PFSK-1 (cell line): ENCODE measurements around the gene GABPB2.

Experiments used
- POLR2AphosphoS5 ChIP-seq: IDR thresholded peaks from 2 replicates; pipeline ENCODE4 v1.6.1; 2012; ENCODE audit warnings: low read depth, mild to moderate bottlenecking, control low read depth, low read length, moderate library complexity
- REST ChIP-seq, 2 experiments: IDR thresholded peaks; 2 replicates each; pipeline versions ENCODE4 v1.6.1 to v1.8.0; 2011 to 2012; ENCODE audit warnings: low read depth in 2 of 2, low read length in 2 of 2, control low read depth in 1 of 2, inconsistent platforms in 1 of 2, mild to moderate bottlenecking in 1 of 2, moderate library complexity in 1 of 2; ENCODE audit not compliant: insufficient read depth in 1 of 2
- SIN3A ChIP-seq: IDR thresholded peaks from 2 replicates; pipeline ENCODE4 v1.6.1; 2012; ENCODE audit warnings: mild to moderate bottlenecking, low read length, moderate library complexity, borderline replicate concordance; ENCODE audit not compliant: insufficient read depth
- TAF1 ChIP-seq: IDR thresholded peaks from 2 replicates; pipeline ENCODE4 v1.6.1; 2012; ENCODE audit warnings: low read length, control low read depth, borderline replicate concordance; ENCODE audit not compliant: insufficient read depth

GRCh38 chr1:151061704-151062103, 8.9 kb upstream of the GABPB2 start:
- TF ChIP-seq TAF1 (no peak), REST (IDR thresholded peaks at IDR 0.05; ENCODE audit: insufficient read depth in 1 of 2, low read depth in 2 of 2, low read length in 2 of 2) (no peak), POLR2AphosphoS5 (no peak), SIN3A (no peak)
